Transverse colon (tissue), 4 donors: ENCODE measurements around the gene TEAD4. TPM values are rescaled to one million over a fixed set of nuclear protein-coding genes. Genes with fewer than 3 reads are reported as not detected.

Experiments
- DNase-seq: peaks from one replicate; pipeline ENCODE4 v3.0.0-alpha.2; 2019
- H3K27ac ChIP-seq, 4 donors: fragments of 200-600 bp; sonication (generic); 2 replicates each; pipeline ENCODE4 v1.5.1; 2016 to 2018; ENCODE audit warnings: inconsistent platforms in 4 of 4
- H3K27me3 ChIP-seq: fragments of 200-600 bp; sonication (generic); 2 replicates; pipeline ENCODE4 v1.5.1; 2017; ENCODE audit warnings: inconsistent platforms
- H3K36me3 ChIP-seq, 4 donors: fragments of 200-600 bp; sonication (generic); 2 replicates each; pipeline ENCODE4 v1.5.1; 2017 to 2019; ENCODE audit warnings: inconsistent platforms in 4 of 4
- H3K4me1 ChIP-seq, 4 donors: fragments of 200-600 bp; sonication (generic); 2 replicates each; pipeline ENCODE4 v1.5.1; 2017 to 2020; ENCODE audit warnings: inconsistent platforms in 4 of 4
- H3K4me3 ChIP-seq, 4 donors: fragments of 200-600 bp; sonication (generic); 1 replicate in 1 of 4; 2 replicates in 3 of 4; pipeline versions ENCODE4 v1.5.1 to v1.6.1; 2017 to 2019; ENCODE audit warnings: inconsistent platforms in 4 of 4
- H3K9me3 ChIP-seq, 2 donors: fragments of 200-600 bp; sonication (generic); 2 replicates each; pipeline ENCODE4 v1.5.1; 2017 to 2019; ENCODE audit warnings: inconsistent platforms in 2 of 2
- CTCF ChIP-seq, 5 experiments: fragments of 200-600 bp in 3 of 5; fragments of 450-650 bp in 2 of 5; sonication (generic) in 3 of 5; IDR thresholded peaks; 1 replicate in 2 of 5; 2 replicates in 3 of 5; pipeline ENCODE4 v1.5.1; 2016 to 2017; ENCODE audit warnings: antibody characterized with exemption in 5 of 5, inconsistent platforms in 3 of 5, mild to moderate bottlenecking in 2 of 5, moderate library complexity in 1 of 5
- EP300 ChIP-seq: sonication (generic); formaldehyde crosslinking; IDR thresholded peaks from one replicate; pipeline ENCODE4 v1.6.1; 2017; ENCODE audit warnings: antibody characterized with exemption, low read depth
- POLR2A ChIP-seq: fragments of 450-650 bp; IDR thresholded peaks from one replicate; pipeline ENCODE4 v1.6.1; 2016; ENCODE audit warnings: antibody characterized with exemption, mild to moderate bottlenecking, moderate library complexity
- POLR2AphosphoS5 ChIP-seq, 3 donors: sonication (generic); formaldehyde crosslinking; IDR thresholded peaks; one replicate each; pipeline ENCODE4 v1.6.1; 2016; ENCODE audit warnings: antibody characterized with exemption in 3 of 3
- WGBS, 2 donors: methylation state at CpG; one replicate each; pipeline ENCODE4 v1.1.5; 2018; ENCODE audit warnings: low coverage in 1 of 2; 5-methylcytosine and 5-hydroxymethylcytosine counted together
- in situ Hi-C, 4 donors: fragments of 200-750 bp; cut with MboI; loops; one replicate each; pipeline versions ENCODE4 v1.15.0 to v1.15.1; 2017; ENCODE audit warnings: low sequenced_read_pairs in 3 of 4, low pct_ligation_motif_present in 1 of 4, low pct_unique_long_range_greater_than_20kb in 1 of 4
- intact Hi-C: fragments of 100-400 bp; cut with DNase I; formaldehyde crosslinking; loops from one replicate; pipeline ENCODE4 v1.15.1; 2023; ENCODE audit warnings: low total_unique reads
- total RNA-seq, 4 donors: library from RNA; depleted of rRNA; stranded (reverse); fragments of >200 nt; gene quantifications; one replicate each; pipeline ENCODE4 v1.1.0, GENCODE V29; 2016

Gene TEAD4
- total RNA-seq, 4 donors from 2014 or later: 4.2 to 29.7 (median 6.3) TPM

- no peak overlapping the region for H3K27ac ChIP-seq
- H3K9me3 ChIP-seq: no peaks in the 10 kb centered on the region
- TF ChIP-seq EP300: no peak
- no peak for TF ChIP-seq POLR2A
- TF ChIP-seq CTCF (IDR thresholded peaks at IDR 0.05): no peak
- no peak for TF ChIP-seq POLR2AphosphoS5 (IDR thresholded peaks at IDR 0.05)
- DNase-seq: no peak
- no peak overlapping the region for H3K4me3 ChIP-seq
- intact Hi-C loops: no loop called here
- no peaks in the 10 kb centered on the region for H3K4me1 ChIP-seq
- in situ Hi-C loops: no loop called here
- H3K27me3 ChIP-seq: no peaks in the 10 kb centered on the region
- 83 to 92% methylated on average over 2 to 16 of the region's 16 CpGs for WGBS, 2 donors
- H3K36me3 ChIP-seq: no peaks in the 10 kb centered on the region
Measured at GRCh38 chr12:3020399-3020798, 61.2 kb downstream of the TEAD4 start.

- H3K27ac ChIP-seq: no peak overlapping the region
- WGBS, 2 donors: 86 to 91% methylated on average over 12 to 13 of the region's 13 CpGs
- in situ Hi-C loops: no loop called here
Measured at GRCh38 chr12:3020850-3021435, 61.7 kb downstream of the TEAD4 start.

DNA sequence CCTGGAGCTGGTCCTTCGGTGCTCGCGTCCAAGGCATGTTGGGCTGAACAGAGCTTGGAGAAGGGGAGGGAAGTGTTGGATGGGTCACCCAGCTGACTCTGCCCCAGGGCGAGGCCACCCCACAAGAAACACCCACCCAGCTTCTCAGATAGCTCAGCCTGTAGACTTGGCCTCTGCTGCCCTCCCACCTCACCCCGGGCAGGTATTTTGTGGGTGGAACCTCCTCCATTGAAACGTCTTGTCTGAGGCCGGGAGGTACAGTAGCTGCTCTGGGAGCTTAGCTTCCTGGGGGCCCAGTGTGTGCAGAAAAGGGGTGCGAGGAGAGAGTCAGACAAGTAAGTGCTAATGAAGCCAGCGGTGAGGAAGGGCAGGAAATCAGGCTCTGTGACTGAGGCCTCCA is 63.2 kb downstream of the TEAD4 start:
- Histone ChIP-seq H3K27me3 (no peaks in the 10 kb centered on the region), H3K27ac (no peak overlapping the region), H3K36me3 (no peaks in the 10 kb centered on the region), H3K4me3 (no peak overlapping the region), H3K4me1 (no peaks in the 10 kb centered on the region), H3K9me3 (no peaks in the 10 kb centered on the region)
- no peak for DNase-seq
- in situ Hi-C loops: no loop called here
- 93% methylated on average over 3 to 9 of the region's 9 CpGs for WGBS, 2 donors
- no peak for TF ChIP-seq CTCF (IDR thresholded peaks at IDR 0.05)
- no peak for TF ChIP-seq POLR2AphosphoS5 (IDR thresholded peaks at IDR 0.05)
- TF ChIP-seq EP300: no peak
- TF ChIP-seq POLR2A: no peak
- intact Hi-C loops: no loop called here

More at GRCh38 chr12:3020850-3021435, 61.7 kb downstream of the TEAD4 start:
- Histone ChIP-seq H3K27me3 (no peaks in the 10 kb centered on the region), H3K36me3 (no peaks in the 10 kb centered on the region), H3K4me3 (no peak overlapping the region), H3K9me3 (no peaks in the 10 kb centered on the region), H3K4me1 (no peaks in the 10 kb centered on the region)
- no peak for TF ChIP-seq EP300
- TF ChIP-seq POLR2A: no peak
- TF ChIP-seq CTCF (IDR thresholded peaks at IDR 0.05): no peak
- TF ChIP-seq POLR2AphosphoS5 (IDR thresholded peaks at IDR 0.05): no peak
- intact Hi-C loops: no loop called here
- no peak for DNase-seq

GRCh38 chr12:3022961-3023360 is 63.8 kb downstream of the TEAD4 start:
- Histone ChIP-seq H3K27me3 (no peaks in the 10 kb centered on the region), H3K4me3 (no peak overlapping the region), H3K36me3 (no peaks in the 10 kb centered on the region), H3K9me3 (no peaks in the 10 kb centered on the region), H3K27ac (no peak overlapping the region), H3K4me1 (no peaks in the 10 kb centered on the region)
- in situ Hi-C loops: no loop called here
- WGBS, 2 donors: 89 to 91% methylated on average over 6 to 8 of the region's 8 CpGs
- no peak for DNase-seq
- no peak for TF ChIP-seq POLR2AphosphoS5 (IDR thresholded peaks at IDR 0.05)
- no peak for TF ChIP-seq POLR2A
- TF ChIP-seq EP300: no peak
- TF ChIP-seq CTCF (IDR thresholded peaks at IDR 0.05): no peak
- intact Hi-C loops: no loop called here
